Measurements from ENCODE around the gene LMO3.
"Not testable (repeated sequence)": the region's sequence is repeated elsewhere in the genome, so short reads cannot be mapped to it uniquely, and the experiment has no call there.

LMO3 gene

DNA sequence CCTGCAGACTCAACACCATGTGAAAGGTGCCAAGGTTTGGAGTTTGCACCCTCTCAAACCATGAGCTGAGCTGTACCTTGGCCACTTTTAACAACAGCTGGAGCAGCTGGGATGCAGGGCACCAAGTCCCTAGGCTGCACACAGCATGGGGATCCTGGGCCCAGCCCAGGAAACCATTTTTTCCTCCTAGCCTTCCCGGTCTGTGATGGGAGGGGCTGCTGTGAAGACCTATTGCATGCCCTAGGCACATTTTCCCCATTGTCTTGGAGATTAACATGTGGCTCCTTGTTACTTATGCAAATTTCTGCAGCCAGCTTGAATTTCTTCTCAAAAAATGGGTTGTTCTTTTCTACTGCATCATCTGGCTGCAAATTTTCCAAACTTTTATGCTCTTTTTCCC lies 68.3 kb downstream of the LMO3 start:
- not testable (repeated sequence) for DNase-seq

DNA sequence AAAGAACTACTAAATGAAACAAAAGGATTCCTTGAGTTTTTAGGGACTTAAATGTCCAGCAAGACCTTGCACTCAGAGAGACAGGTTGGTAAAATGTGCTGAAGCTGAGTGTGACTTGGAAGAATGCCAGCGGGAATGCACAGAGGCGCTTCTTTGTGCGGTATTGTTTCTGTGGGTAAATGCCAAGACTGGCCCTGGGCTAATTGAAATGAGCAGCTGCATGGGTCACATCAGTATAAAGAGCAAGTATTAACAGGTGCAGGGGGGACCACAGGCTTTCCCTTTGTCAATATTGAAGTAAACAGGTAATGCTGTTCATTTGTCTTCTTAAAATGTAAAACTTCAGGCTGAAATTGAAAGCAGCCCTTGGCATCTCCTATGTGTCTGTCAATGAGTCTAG lies 74.3 kb downstream of the LMO3 start:
- peak; percentile 48 for DNase-seq

DNA sequence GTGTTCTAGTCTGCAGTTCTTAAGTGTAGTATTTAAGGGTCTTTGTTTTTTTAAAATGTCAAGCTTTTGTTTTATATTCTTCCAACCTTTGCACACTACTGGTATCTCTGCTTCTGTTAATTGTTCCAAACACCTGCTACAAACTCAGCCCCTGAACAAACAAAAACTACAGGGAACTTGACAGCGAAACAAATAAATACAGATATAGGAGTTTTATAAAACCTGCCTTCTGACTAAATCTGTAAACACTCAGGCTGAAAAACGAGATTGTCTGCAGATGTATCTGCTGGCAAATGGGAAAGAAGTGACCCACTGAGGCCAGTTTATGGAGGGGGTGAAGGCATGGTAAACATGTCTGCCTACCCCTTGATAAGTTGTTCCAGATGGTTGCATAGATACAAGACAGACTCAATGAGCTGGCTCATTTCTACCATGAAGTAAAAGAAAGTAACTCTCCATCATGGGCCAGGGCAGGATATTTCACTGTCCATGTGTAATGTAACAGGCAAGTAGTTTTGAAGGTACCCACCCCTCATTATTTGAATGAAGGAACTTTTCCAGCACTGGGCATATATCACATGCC lies 75.6 kb downstream of the LMO3 start:
- DNase-seq = no peak

DNA sequence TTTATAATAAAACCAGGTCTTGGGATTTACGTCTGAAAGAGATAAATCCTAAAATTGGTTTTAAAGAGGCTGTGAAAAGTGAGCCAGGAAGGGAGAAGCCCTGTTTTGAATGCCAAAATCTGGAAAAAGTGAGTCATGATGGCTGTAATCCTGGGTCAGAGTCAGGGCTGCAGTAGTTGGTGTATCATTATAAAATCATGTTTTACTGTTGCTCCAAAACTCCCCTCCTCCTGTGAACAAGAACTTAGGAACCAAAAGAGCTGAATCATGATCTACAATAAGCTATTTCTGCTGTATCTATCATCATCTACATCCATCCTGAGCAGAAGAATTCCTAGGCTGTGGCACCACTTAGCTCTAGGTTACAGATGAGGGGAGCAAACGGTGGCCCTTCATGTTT lies 79.3 kb downstream of the LMO3 start:
- no peak for DNase-seq

DNA sequence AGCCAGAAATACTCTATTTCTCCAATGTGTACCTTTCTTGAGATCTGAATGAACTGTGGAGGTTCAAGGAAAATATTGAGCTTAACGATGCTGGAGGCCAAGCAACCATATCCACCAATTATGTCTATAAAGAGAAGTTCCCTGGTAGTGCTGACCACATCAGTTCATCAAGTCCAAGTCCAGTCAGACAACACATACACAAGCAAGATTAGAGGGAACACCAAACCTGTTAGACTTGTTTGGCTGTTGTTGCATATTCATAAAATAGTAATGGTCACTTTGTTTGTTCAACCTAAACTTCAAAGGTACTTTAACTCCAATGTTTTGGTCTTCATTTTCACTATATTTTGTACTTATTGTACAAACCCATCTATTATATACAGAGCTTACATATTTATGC lies 81.6 kb downstream of the LMO3 start:
- no peak for DNase-seq

DNA sequence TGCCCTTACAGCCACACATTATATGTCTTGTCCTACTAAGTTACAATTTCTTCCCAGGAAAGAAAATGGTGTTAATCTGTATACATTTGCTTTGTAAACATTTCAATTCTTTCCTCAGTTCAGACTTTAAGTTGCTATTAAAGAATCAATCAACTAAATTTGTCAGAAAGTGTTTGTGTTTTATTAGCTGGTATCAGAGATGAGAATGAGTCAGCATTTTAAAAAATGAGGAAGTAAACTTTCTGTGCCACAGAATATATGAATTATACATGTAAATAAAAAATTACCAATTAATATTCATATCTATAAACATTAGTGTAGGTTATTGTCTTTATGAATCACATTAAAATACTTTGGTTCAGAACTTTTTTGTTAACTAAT lies 82.0 kb downstream of the LMO3 start:
- DNase-seq = no peak

DNA sequence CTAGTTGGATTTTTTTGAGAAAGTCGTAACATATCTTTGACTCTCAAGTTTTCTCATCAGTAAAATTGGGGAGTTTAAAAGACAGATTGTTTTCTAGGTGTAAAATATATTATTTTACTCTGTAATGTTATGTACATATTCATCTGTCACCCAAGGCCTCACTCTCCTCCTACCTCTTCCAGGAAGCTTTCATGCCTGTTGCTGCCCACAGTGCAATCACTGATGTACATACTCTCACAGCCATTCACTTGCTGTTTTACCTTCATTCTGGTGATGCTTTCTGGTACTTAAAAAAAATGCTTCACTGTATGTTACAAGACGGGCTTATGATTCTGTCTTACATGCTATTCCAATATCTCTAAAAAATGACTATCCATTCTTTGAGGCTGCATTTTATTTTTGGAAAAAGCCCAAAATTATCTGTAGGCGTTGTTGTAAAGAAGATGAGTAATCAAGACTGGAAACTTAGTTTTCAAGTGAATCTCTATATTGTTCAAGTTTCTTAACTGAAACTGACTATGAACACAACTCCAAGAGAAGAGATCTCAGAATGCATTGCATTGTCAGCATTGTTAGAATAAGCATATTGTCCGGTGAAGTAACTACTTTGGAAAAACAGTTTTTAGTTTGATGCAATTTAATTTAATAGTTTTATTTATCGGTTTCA lies 82.5 kb downstream of the LMO3 start:
- no peak for DNase-seq

DNA sequence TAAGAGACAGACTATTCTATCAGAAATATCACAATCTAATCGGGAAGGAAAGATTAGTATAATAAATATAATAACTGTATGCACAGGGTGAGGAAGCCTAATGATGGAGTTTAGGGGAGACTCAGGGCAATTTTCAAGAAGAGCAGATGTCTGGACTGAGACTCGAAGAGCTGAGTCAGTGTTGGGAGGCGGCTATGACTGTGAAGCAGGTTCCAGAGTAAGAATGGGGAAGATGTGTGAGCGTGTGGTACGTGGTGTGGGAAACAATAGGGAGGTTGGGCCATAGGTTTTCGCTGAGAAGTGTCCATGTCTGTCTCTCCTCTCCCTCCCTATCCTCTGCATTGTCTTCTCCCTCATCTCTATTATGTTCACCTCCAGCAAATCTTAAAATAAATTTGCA lies 85.6 kb downstream of the LMO3 start:
- no peak for DNase-seq

DNA sequence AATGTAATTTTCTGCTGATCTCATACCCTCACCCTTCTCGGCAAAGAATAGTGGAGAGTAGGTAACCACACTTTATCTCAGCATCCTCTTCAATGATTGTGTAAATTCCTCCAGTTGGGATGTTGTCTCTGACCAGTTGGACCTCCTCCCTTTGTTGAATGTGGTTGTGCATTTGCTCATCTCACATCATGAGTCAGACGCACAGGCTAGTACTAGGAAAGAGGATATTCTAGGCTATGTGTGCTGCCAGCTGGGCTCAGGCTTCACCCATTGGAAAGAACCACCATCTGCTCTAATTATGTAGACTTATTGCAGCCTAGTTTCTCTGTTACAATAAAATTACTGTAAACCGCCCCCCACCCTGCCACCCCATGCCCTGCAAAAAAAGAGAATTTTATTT lies 90.3 kb downstream of the LMO3 start:
- DNase-seq = no peak

DNA sequence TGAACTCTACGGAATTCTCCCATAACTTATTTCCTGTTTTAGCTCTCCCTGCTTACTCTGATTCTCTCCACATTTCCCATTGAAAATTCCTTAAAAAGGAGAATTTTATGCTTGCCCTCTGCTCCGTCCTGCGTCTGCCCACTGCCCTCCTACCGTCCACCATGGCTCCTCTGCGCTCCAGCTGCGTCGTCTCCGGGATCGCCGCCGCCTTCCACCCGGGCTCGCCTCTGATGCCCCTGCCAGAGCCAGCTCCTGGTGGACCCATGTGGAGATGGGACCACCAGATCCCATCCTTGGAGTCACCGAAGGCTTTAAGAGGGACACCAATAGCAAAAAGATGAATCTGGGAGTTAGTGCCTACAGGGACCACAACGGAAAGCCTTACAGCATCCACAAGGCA lies 92.7 kb downstream of the LMO3 start:
- no peak for DNase-seq

DNA sequence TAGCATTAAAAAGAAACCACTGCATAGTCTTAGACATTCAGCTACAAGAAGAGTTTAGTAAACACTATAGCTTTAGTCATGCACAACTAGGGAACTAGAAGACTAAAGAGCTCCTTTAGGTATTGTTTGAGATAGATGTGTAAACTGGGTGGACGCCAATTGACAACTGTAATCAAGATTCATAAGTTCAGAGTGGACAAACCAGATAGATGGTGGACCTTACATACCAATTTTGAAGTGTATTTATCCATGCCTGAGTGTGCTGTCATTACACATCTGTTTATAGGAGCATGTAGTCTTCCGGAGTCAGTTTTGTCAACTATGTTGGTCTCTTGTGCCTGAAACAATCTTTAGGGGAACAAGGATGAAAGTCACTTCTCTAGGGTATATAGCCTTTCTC lies 96.6 kb downstream of the LMO3 start:
- DNase-seq = no peak

DNA sequence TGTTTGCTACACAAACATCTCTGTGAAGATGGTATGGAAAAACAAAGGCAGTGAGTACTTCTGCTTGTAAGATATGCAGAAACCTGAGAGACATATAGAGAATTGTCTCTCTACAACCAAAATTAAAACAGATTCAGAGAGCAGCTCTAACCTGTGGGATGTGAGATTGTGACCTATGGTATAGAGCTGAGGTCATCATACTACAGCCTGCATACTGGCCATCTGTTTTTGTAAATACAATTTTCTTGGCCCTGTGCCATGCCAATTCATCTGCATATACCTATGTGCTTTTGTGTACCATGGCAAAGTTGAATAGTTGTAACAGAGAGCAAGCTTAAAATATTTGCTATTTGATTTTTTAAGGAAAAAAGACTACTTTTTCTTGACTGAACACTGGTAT lies 99.6 kb downstream of the LMO3 start:
- no peak for DNase-seq

DNA sequence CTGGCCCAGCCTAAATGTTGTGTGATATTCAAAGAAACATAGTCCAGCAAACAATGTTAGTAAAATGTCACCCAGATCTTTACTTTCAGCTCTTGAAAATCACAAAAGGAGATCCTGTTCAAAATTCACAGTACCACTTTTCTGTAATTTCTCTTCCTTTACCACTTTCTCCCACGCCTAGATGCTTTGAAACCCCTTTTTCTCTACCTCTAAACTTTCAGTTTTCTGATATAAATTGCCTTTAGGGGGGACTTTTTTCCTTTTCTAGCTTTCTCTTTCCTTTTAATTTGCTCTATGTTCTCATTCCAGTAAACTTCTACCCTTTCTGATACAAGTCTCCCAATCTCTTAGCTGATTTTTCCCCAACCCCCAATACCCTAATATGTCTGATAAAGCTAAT lies 101.8 kb downstream of the LMO3 start:
- DNase-seq = no peak

DNA sequence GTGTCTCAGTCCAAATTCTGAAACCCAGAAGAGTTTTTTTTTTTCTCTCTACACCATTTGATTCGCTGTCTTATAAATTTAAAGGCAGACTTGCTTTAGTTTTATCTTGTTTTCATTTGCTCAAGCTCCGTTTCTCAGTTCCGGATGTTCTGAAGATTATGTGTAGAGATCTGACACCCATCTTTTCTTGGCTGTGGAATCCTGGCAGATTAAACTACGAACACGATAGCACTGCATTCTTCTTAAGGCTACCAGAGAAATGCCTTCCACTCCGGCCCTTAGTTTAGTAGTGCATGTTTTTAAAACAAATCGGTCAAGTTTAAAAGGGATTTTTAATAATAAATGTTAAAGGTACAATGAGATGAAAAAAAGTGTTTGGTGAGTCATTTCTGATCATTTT lies 106.4 kb downstream of the LMO3 start:
- no peak for DNase-seq

All from eye (tissue), 1 donor.